HG02678 (cell line): Measurements from ENCODE around the gene CRYBG3.

ENCODE experiments used
- ATAC-seq: cut with Tn5 transposase; IDR thresholded peaks from one replicate; pipeline ENCODE4 v1.9.1; 2021; ENCODE audit warnings: mild to moderate bottlenecking, moderate library complexity; ENCODE audit not compliant: unreplicated experiment

CRYBG3 gene

DNA sequence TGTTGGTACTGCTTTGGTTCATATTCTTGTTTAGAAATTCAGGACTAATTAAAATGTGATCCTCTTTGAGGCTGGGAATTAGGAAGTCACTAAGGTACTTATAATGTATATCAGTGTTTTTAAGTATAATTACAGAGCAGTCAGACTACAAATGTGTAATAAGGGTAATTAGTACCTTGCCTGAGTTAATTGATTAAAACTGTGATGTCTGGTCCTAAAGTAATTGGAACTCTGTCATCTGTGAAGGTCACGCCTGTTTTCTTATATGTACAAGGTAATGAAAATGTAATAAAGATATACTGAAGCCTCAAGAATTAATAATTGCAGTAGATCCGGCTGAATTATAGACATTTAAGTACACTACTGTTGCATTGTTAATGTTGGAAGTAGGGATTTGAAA is 117.6 kb downstream of the CRYBG3 start:
- no peak for ATAC-seq

- ATAC-seq: no peak
Observed at GRCh38 chr3:97940034-97940433, 118.2 kb downstream of the CRYBG3 start.

DNA sequence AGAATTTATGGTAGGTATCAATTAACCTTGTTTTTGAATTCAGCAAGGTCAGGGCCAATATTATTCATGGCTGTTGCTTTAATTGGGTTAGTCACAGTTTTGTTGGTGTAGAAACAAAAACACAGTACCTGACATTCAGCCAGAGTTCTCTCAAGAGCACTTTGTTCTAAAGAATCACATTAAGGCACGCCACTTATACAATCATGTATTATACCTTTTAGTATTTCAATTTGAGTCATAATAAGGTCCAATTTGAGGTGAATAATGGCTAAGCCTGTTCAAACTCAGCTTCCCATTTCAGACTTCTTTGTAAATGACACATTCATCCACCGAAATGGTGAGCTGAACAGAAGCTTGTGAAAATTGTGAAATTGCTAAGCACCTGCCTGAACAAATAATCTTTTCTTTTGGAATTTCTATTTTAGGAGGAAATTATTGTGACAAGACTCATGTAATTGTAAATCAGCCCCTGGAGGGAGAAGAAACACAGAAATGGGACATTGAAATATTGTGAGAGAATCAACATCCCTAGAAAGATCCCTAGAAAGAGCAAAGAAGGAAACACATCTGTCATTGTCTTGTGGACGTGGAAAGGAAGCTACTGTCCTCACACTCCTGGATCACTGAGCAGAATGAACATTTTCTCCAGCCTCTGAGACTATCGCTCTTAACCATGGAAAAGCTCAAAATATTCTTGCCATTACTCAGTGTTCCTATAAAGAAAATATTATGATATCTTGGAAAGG is 121.2 kb downstream of the CRYBG3 start:
- ATAC-seq: no peak

DNA sequence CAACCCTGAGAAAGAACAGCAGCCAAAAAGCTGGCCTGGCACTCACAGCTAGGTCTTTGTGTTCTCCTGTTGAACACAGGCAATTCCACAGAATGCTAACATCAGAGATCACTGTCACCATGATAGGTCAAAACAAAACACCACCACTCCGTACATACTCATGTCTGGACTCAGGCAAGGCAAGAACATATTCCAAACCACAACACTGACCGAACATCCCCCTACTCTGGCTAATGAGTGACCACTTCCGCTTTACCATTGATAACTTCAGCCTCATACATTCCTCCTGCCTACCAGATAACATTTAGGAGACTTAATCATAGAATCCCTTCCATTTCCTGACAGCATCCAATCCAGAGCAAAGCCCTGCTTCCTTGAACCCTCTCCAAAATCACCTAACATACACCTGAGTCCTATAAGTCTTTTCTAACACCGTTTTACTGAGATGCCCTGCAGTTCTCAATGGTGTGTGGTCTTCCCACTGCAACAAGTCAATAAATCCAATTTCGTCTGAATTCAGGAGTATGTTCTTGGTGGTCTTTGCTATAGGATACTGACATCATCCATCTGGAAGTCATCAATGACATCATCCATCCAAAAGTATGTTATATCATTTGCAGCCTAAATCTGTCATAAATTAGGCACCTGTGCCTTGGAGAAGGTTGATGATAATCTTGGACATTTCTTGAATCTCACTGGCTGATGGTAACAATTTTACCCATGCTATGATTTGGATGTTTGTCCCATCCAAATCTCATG is 126.7 kb downstream of the CRYBG3 start:
- ATAC-seq: no peak

DNA sequence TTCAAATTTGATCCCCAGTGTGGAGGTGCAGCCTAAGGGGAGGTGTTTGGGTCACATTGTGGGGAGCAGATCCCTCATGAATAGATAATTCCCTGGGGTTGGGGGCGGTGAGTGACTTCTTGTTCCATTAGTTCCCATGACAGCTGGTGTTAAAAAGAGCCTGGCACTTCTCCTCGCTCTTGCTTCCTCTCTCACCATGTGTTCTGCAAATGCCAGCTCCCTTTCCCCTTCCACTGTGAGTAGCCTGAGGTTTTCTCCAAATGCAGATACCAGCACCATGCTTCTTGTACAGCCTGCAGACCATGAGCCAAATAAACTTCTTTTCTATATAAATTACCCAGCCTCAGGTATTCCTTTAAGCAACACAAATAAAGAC is 127.3 kb downstream of the CRYBG3 start:
- ATAC-seq: no peak

GRCh38 chr3:97949743-97950142 is 127.9 kb downstream of the CRYBG3 start:
- ATAC-seq: no peak

DNA sequence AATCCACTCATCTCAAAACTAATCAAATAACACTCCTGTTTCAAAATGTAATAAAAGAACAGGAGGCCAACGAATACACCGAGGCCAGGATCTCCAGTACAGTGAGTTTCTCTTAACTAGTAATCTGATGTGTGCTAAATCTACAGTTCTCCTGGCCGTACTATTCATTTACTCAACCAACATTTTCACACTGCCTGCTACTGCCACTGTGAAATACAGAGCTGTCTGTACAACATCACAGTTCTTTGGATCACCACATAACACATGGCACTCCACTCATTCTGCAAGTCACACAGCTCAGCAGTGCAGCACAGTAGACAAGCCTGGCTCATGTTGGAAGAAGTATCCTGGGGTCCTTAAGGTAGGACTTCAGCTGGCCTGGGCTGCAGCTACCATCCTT is 128.5 kb downstream of the CRYBG3 start:
- no peak for ATAC-seq

- no peak for ATAC-seq
Observed at GRCh38 chr3:97952280-97952679, 130.5 kb downstream of the CRYBG3 start.

- ATAC-seq: no peak
Observed at GRCh38 chr3:97952872-97953271, 131.1 kb downstream of the CRYBG3 start.

DNA sequence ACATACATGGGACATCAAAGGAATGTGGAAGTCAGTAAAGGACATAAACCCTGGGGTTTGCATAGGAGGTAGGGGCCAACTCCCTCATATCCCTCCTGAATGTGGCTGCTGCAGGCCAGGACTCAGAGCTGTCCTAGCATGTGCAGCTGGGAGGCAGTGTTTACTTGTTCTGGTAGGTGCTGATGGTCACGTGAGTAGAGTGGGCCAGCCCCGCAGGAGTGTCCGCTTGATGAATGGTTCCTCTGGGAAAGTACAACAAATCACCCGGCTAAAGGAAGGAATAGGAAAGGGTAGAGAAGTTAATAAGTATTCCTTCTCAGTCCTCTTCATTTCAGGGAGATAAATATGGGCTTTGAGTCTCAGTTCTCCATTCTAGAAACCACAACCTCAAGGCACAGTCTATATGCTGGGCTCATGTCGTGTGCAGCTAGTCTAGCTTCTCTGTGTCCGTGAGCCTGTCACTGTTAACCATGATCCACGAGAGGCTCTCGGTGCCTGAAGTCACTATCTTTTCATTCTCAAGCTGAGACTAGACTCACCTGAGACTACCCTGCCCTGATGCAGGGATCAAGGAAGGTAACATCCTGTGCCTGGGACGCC is 132.5 kb downstream of the CRYBG3 start:
- ATAC-seq: no peak

DNA sequence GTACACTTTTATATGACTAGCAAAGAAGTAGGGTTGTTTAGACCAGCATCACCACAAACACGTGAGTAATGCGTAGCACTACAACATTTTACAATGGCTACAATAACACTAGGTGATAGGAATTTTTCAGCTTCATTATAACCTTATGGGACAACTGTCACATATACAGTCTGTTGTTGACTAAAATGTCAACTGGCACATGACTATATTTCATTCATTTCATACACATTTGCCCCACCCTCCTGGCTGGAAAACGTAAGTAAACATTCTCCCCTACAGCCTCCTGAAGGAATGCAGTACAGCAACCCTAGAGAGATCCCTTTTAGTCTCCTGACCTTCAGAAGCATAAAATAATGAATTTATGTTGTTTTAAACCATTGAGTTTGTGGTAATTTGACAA is 134.2 kb downstream of the CRYBG3 start:
- no peak for ATAC-seq

GRCh38 chr3:97957617-97958311 is 136.0 kb downstream of the CRYBG3 start:
- ATAC-seq: no peak

DNA sequence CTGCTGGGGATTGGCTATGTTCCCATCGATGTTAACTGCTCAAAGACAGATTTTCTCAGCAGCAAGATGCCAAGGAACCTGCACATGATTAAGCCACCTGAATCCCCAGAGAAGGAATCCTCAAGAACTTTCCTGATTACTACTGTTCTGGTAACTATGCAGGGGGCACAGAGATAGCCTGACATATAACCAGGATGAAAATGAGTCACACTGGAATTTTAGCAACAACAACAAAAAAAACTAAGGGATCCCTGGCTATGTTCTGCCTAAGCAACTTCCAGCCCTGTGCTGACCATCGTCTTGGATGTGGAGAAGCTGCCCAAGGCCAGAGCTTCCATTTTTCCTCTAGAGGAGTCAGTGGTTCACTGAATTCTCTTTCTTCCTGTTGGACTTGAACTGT is 136.6 kb downstream of the CRYBG3 start:
- no peak for ATAC-seq

DNA sequence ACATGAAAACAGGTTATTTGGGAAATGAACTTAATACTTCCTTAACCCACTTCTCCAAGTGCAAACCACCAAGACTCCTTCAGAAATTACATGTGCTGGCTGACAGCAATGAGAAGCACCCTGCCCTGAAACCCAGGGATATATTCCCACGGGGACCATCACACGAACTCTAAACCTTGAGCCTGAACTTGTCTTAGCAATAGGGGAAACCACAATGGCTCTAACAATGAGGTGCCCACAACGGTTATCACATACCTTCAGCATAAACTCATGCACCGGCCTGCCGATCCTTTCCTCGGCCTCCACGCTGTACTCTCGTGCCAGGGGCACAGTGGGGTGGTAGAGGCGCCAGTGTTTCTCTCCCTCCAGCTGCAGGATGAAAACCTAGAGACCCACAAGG is 137.0 kb downstream of the CRYBG3 start:
- no peak for ATAC-seq

GRCh38 chr3:97959872-97960271 is 138.1 kb downstream of the CRYBG3 start:
- ATAC-seq: no peak

DNA sequence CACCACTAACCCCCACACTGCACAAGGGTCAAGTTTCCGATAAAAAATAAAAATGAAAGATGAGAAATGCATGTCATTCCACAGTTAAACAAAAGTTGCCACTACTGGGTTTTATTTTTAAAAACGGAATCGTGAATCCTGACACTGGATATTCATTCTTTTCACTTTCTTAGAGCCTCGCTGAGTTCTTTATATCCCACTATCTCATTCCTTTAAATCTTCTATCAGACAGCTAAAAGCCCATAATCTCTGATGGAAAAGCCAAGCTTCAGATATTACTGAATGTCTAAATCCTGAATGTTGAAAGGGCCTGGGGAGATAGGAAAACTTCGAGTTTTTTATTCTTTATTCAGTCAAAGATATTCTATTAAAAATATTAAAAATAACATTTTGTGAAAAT is 138.7 kb downstream of the CRYBG3 start:
- ATAC-seq: no peak

DNA sequence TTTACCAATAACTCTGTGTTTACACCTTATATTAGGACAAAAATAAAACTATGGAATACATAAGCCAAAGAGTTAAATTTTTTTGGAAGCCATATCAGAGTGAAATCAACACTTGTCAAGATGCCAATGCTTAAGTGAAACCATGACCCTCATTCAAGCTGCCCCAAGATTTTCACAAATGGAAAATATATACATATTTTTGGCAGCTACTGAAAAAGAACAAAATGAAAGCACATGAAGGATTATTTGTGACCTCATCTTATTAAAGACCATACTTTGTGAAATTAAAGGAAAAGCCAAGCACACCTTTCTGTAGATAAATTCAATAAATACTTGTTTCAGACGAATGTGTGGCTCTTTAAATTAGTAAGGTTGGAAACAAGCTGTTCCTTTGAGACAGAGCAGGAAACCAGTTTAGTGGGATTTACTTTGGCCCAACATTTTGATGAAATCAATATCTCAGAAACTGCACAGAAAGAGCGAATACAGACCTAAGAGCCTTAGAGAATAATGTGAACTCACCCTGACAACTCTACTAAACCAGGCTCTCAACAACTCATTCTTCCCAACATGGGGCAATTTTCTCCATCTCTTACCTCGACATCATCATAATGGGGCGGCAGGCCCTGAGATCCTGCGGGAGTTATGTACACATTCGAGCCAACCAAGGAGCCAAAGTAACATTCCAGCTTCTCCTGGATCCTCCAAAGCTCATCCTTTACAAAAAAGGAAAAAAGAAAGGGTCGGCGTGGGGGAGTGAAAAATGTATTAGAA is 139.4 kb downstream of the CRYBG3 start:
- ATAC-seq: no peak

DNA sequence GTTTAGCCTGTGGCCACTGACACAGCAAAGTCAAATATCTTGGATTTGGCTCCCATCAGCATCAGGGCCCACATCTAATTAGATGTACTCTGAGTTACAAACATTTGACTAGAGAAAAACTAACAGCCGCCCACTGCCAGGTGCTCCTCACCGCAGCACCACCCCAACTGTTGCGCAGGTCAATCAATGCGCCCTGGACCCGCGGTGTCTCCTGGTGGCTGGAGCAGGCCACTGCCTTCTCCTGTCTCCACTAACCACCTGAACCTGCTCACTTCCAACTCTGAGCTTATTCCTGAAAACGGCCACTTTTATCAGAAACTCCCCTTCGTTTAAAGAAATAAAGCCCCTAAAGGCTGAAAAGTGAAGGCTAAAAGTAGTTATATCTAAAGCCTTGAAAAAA is 146.2 kb downstream of the CRYBG3 start:
- ATAC-seq: no peak

DNA sequence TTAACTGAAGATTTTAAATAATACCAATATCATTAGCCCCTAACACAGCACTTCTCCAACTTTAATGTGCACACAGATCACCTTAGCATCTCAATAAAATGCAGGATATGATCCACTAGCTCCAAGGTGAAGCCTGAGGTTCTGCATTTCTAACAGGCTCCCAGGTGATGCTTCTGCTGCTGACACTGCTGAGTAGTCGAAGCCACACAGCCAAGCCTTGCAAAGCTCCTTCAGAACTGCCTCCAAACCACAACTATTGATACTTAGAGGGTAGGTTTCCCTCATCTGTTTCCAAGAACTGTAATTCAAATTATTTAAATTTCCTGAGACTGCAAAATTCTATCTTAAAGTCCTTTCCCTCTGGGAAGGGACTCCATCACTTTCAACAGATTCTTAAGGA is 146.6 kb downstream of the CRYBG3 start:
- ATAC-seq: no peak

- ATAC-seq: no peak
Observed at GRCh38 chr3:97969541-97969940, 147.7 kb downstream of the CRYBG3 start.

- no peak for ATAC-seq
Observed at GRCh38 chr3:97970156-97970555, 148.3 kb downstream of the CRYBG3 start.
